M059J (cell line): ENCODE measurements around the gene IL16. TPM values are rescaled to one million over a fixed set of nuclear protein-coding genes. Genes with fewer than 3 reads are reported as not detected.

Experiments used
- DNase-seq: peaks from one replicate; pipeline ENCODE4 v3.0.0-alpha.2; 2012; ENCODE audit warnings: low read depth
- total RNA-seq: library from RNA; depleted of rRNA; stranded (reverse); fragments of >200 nt; shearing (Covaris generic); gene quantifications from 2 replicates; pipeline ENCODE4 v1.2.3, GENCODE V29; 2014

Gene IL16
- total RNA-seq, 1 experiment from 2014 or later, result not detected

DNA sequence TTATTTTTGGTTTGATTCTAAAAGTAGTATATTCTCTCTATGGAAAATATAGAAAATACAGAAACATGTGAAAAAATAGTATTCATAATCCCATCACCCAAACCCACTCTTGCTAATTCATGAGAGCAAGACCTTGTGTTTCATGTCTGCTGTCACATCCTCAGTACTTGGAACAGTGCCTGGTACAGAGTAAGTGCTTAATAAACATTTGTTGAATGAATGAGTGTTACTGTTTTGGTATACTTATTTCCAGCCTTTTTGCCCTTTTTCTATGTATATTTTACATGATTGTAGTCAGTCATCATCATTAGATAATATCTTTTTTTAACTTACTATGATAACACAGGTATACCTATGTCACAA, 59.3 kb downstream of the IL16 start:
- DNase-seq, result no peak

DNA sequence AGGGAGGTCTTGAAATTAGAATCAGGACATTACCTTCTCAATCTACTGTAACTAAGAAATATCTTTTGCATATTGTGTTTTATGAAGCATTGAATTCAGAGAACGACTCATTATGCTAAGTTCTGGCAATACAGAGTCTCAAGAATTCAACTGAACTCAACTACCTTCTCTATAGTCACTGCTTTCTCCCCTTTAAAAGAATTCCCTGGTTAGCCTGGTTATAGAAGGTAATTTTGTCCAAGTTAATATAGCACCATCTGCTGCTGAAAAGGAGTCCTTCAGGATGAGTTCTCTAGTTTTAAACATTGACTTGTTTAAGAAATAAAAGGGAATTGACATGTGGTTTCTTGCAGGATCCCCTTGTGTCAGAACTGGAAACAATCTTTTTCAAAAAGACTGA, 60.2 kb downstream of the IL16 start:
- peak; percentile 26 for DNase-seq

DNA sequence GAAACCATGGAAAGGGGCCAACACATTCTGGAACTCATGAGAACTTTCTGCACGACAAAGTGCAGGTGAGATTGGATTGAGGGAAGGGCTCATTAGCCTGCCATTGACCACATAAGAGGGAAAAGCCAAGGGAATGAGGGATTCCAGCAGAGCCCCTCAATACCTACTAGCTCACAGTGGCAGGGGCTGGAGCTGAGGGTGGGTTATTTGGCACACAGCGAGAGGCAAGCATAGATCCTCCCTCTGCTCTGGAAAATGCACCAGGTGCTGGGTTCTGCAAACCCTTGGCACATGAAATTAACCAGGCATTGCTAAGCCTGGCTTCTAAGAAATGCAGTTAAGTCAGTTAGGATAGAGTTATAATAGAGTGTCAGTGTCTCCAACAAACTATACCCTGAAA, 60.8 kb downstream of the IL16 start:
- no peak for DNase-seq

DNA sequence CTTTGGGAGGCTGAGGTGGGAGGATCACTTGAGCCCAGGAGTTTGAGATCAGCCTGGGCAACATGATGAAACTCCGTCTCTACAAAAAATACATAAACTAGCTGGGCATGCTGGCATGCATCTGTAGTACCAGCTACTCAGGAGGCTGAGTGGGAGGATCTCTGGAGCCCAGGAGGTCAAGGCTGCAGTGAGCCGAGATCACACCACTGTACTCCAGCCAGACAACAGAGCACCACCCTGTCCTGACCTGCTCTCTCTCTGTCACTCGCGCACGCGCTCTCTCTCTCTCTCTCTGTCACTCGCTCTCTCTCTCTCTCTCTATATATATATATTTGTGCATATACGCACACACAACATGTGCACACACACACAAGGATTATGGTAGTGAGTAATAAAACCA, 61.8 kb downstream of the IL16 start:
- DNase-seq, result no peak

DNA sequence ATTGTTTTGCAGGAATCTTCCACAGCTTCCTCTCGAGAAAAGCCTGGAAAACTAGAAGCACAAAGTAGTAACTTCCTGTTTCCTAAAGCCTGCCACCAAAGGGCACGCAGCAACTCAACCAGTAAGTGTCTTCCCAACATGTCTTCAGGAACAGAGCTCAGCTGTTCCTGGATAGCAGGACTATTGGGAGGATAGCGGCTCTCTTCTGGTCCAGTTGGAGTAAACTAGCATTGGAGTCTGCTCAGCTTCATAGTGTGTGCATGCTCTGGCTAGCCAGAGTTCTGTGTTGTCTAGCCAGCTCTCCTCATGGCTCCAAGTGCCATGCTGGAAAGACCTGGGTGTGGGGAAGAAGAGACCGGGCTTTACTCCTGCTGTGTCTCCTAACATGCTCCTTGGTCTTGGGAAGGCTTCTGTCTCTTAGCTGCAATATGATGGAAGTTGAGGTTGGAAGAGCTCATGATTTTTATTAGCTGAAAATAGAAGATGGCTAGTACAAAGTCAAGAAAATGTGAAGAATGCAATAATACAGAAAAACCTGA, 63.1 kb downstream of the IL16 start:
- no peak for DNase-seq

DNA sequence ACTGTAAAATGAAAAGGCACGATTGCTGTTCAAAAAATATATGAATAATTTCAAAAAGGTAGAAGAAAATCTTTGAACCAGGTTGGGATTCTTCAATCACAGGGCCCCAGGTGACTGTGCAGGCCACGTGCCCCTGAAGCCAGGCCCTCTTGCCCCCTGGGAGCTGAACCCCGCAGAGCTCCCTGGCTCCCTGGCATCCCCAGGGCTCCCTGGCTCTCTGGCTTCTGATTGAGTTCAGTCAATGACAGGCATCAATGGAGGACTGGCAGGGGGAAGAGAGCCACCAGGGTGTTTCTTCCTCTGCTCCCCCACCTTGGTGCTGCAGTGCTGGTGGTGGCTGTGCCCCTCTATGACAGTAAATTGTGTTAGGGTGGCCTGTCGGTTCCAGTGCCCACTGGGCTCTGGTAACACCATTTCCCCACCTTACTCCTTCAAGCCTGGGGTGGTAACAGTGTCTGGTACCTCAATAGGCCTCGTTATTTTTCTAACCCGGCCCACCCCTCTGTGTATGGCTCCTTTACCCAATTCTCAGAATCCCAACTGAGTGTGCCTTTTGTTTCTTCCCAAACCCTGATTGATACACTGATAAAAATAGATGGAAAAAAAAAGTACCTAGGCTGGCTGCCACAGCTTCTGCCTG, 64.6 kb downstream of the IL16 start:
- DNase-seq, result no peak

DNA sequence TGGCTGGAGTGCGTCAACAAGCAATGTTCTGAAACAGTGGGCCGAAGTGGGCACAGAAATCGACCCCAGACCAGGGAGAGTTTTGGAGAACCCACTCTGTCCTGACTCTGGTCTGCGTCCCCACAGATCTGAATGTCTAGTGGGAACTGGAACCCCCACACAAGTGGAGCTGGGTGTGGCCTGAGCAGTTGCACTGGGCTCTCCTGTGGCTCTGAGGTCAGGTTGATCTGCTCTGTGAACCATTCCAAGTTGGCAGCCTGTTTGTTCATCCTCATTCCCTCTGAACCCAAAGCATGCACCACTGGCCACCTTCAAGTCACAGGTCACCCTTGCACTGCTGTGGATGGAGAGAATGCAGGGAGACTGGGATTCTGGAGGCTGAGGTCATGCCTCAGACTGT, 66.8 kb downstream of the IL16 start:
- no peak for DNase-seq

DNA sequence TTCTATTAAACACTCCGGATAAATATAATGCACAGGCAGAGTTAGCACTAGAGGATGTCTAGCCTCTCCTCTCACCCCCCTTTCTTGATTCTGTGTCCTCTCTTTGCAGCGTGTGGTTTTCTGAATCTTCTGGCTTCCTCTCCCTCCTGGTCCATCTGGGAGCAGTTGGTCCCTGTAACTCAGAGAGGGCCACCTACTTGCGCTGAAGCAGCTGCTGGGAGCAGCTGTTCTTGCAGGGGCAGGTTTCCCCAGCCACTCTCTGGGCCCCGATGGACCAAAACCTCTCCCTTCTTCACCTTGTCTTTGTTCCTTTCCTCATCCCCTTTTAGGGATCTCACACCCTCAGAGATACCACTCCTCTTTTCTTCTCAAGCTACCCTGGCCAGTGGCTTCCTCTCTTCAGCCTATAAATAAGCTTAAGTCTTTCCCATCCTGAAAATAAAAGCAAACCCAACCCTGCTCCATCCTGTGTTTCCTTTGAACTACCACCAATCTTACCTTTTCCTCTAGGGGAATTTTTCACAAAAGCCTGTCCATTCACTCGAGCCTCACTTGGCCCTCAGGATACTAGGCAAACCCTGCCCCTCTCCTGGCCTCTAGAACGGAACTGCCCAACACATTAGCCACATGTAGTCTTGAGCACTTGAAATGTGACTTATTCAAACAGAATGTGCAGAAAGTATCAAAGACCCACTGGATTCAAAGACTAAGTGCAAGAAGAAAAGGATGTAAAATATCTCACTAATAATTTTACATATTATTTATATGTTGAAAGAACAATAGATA, 67.6 kb downstream of the IL16 start:
- DNase-seq, result no peak

DNA sequence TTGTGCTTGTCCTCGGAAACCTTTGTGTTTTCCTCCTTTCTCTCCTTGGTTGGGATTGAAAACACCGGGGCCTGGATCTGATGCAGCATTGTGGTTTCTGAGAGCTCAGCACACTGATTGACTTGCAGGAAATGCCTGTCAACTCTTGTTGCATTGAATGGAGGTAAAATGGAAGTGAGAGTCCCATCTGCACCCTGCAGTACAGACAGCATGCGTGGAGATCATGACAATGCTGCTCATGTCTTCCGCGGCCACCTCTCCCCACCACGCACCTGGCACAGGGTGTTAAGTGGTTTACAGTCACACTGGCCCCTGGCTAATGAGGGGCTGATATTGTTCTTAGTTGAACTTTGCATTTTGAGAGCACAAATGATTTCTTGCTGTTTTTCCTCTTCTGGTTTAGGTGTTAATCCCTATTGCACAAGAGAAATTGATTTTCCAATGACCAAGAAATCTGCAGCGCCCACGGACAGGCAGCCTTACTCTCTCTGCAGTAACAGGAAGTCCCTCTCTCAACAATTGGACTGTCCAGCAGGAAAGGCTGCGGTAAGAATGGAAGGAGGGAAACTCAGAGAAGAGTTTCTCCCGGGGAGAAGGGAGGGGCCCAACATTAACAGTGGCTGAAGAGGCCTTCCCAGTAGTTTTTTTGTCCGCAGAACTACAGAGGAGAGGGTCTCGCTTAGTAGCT, 68.7 kb downstream of the IL16 start:
- no peak for DNase-seq

DNA sequence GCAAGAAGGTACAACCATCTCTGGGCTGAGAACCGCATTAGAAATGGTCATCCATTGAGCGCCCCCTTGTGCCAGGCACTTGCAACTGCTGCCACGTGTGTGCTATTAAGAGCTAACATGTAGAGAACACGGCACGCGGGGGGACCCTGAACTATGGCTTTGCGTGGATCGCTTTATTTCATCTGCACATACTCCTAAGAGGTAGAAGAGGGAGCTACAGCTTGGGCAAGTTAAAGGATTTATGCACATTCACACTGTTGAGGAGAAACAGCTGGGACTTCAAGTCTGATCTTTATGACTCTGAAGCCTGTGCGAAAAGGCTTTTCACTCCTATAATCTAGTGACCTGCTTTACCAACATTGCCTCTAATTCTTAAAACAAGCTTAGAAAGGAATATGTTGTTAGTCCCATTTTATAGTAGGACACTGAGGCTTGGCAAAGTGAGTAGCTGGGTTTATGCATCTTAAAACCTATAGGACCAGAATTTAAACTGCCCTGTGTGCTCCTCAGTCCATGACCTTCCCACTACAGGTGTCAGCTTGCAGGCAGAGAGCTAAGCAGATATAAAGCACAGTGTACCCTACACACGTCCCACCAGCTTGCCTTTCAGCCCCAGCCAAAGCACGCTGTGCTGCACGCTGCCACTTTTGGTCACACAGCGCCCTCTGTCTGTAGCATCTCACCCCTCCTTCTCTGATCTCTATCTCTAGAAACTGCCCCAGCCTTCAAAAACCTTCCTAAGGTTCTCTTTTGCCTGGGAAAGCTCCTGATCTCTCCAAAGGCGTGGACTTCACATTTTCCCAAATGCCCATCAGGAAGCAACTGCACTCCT, 69.5 kb downstream of the IL16 start:
- DNase-seq, result peak; percentile 60

DNA sequence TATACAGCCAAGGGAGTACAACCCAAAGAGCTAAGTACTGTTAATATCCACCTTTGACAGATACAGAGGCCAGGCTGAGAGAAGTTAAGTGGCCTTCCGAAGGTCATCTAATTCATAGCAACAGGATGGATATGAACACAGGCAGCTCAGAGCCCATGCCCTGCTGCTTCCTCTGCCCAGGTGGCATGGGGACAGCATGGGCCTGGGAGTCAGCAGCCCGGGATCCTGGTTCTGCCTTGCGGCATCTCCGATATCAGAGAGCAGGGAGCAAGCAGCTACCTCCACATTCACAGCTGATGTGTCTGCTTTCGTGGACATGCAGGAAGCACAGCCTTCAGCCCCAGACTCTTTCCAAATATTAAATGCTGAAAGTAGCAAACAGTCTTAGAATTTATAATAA, 71.7 kb downstream of the IL16 start:
- no peak for DNase-seq

DNA sequence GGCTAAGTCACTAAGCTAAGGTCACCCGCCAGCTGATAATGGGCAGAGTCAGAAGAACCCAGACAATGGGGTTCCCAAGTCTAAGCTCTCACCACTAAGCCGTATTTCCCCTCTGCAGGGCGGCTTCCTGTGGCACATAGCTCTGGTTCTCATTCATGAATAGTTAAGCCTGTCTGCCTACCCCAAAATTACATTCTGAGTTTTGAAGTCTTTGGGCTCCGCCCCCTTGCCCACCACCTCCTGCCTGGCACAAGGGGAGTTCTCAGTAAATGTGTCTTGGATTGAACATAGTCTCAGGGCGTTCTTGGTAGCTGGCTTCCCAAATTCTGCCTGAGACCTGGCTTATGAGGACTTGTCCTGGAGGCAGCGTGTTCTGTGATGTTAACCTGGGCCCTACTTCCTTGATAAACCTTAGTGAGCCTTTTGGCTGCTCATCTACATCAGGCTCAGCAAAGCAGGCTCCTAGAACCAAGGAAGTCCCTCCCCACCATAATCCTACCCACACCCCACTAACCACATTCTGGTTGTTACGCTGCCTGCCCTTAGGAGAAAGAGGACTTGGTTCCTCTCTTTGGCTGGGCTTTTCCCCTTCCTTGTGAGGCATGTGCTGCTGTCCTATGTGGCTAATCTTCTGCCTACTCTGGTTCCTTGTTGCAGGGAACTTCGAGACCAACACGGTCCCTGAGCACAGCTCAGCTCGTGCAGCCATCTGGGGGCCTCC, 72.4 kb downstream of the IL16 start:
- DNase-seq, result no peak

DNA sequence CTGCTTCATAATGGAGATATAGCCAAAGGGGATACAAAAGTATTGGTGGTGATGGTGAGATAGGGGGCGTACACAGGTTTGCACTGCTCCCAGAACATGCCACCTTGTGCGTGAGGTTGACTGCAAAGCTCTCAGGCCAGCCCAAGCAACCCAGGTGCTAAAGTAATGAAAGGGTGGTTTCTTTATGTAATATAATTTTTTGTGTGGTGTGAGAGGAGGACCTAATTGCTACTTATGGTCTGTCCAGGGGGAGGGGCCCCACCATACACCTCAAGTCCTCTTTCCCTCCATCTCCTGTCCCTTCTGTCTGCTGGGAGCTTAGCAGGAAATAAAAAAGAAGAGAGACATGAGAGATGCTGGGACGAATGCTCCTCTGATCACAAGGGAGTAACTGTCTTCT, 73.5 kb downstream of the IL16 start:
- DNase-seq, result no peak

DNA sequence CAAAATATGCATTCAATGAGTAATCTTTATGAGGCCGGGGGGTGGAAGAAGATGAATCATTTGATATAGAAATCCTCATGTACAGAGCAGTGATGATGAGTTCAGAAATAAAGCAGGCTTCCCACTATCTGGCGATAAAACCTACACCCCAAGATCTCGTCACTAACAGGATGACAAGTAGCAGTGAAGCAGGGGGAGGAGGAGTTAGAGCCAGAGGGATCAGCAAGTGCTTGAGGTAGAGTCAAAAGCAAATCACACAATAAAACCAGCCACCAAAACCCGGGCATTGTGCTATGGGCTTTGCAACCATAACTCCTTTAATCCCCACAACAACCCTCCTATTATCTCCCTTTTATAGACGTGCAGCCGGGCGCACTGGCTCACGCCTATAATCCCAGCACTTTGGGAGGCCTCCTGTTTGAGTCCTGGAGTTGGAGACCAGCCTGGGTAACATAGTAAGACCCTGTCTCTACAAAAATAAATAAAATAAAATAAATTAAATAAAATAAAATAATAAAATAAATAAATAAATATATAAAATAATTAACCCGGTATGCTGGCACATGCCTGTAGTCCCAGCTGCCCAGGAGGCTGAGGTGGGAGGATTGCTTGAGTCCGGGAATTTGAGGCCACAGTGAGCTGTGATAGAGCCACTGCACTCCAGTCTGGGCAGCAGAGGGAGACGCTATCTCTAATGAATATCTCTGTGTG, 74.3 kb downstream of the IL16 start:
- no peak for DNase-seq

DNA sequence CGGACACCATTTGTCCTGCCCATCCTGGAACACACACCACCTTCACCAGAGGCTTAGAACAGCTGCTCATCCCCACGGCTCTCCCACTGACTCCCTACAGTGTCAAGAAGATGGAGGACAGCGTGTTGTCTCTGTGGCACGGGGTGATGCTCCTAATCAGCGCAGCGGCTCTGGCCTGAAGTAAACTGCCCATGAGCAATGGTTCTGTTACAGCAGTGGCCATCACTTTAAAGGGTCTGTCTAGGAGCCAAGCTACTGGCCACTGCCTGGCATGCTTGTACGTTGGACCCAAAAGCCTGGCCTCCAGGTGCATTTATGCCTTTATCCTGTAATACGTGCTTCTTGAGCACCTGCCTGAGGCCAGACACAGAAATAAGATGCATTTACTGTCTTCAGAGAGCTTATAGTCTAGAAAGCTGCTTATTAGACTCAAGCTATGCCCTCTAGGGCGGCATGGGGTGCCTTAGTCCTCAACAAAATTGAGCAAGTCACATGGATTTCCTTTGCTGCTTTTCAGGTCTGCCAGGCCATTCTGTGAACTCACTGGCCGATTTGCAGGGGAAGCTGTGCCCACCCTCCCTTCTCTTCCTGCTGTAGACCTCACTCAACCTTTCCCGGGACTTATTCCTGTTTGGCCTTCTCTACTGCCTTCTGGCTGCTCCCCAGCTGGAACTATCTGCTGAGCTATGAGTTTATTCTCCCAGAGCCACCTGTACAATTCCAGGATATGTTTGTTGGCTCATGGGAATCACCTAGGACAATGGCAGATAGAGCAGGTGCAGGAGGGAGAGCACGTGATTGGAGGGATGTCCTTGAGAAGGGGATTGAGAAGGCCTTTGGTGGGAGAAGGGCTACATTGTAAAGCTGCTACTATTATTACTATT, 75.3 kb downstream of the IL16 start:
- no peak for DNase-seq

DNA sequence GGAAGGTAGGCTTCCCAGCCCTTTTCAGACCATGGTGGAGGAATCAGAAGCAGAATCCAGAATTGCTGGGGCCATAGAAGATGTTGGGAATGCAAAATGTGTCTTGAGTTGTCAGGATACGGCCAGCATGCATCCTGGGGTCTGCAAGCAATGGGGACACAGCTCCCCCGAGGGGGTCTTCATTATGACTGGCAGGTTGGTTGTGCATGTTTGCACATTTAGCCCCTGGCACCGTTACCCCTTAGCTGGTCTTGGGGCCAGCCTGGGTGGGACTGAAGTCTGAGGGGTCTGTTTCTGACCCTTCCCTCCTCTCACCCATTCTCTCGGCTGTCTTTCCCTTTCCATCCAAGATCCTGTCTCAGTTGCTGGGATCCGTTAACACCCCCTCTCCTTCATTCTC, 76.5 kb downstream of the IL16 start:
- no peak for DNase-seq

DNA sequence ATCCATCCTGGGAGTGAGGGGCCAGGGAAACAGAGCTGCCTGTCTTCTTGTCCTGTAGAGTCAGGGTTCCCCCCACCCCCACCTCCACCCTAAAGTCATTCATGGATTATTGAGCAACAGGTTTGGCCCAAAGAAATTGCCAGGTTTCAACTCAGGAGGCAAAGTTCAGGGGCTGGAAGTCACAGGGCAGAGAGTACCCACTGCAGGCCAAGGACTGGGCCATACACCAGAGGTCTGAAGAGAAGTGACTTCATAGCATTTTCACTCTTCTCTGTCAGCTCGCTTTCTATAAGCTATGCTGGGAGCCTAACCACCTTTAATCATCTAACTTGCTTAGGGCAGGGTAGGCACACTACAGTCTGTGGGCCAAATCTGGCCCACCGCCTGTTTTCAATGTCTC, 77.2 kb downstream of the IL16 start:
- no peak for DNase-seq

DNA sequence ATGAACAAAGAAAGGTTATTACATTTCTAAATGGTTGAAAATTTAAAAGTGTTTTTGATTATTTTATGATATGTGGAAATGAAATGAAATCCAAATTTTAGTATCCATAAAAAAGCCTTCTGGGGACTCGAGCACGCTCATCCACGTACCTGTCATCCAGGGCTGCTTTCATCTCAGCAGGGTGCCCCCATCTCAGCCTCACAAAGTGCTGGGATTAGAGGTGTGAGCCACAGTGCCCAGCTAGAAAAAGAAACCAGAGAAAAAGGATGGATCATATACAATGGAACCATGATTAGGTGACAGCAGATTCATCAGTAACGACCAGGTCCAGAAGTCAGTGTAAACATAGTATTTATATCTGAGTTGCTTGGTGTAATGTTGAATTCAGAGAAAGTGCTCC, 77.6 kb downstream of the IL16 start:
- DNase-seq, result no peak

DNA sequence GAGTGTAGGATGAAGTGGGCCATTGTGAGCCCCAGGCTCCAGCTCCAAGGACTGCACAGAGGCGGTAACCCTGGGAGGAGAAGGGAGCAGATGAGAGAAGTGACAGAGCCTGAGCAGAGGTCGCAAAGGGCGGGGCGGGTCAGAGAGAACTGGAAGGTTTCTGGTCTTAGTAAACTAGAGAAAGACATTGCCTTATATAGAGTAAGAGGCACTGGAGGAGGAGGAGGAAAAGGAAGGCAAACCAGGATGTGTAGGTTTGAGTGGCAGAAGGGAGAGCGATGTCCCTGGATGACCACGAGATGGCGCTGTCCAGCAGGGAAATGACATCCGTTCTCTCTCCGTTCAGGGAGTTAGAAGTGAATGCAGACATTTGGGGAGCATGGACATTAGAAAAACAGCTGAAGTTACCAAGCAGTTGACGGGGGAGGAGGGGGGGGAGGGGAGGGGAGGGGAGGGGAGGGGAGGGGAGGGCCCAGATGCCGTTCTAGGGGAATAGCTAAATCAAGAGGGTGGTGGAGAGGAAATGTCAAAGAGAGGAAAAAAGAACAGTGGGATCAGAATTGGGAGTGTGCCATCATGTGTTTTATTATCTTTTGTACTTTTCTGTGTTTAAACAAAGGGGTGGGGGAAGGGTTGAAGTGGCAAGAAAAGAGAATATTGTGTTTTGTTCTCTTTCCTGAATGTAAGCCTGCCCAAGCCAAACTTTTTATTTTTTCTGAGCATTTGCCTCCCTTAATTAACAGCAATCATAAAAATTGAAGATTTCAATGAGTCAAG, 78.4 kb downstream of the IL16 start:
- DNase-seq, result peak; percentile 68
